HCT116 (cell line): ENCODE measurements around the gene CRISP1. TPM values are rescaled to one million over a fixed set of nuclear protein-coding genes. Genes with fewer than 3 reads are reported as not detected.

Source experiments
- ATAC-seq: fragments of 200-7000 bp; cut with Tn5 transposase; 2 replicates; pipeline ENCODE4 v1.9.1; 2020; ENCODE audit warnings: mild to moderate bottlenecking, moderate library complexity
- BruUV-seq: library from RNA; stranded (reverse); fragments of 400-500 nt; replicated peaks from 2 replicates; lab custom pipeline; 2021; lab: Mats Ljungman, UMichigan
- CTCF ChIA-PET: fragments of 300-600 bp; sonication (Branson Sonifier 250); formaldehyde crosslinking; loops from one replicate; lab custom pipeline; 2021; ENCODE audit warnings: antibody characterized with exemption; lab: Charles Lee
- POLR2A ChIA-PET: fragments of 300-600, 350-600 bp; sonication (Branson Sonifier 250); formaldehyde crosslinking; loops from one replicate; lab custom pipeline; 2021; ENCODE audit warnings: antibody characterized with exemption; lab: Charles Lee
- RAD21 ChIA-PET, 2 experiments: fragments of 300-600 bp; sonication (Branson Sonifier 250); formaldehyde crosslinking; loops; one replicate each; lab custom pipeline; 2023; ENCODE audit warnings: low total read pairs in 2 of 2; ENCODE audit not compliant: uncharacterized antibody in 2 of 2, unreplicated experiment in 2 of 2, low non-redundant PET in 1 of 2; lab: Charles Lee
- DNase-seq: peaks from one replicate; pipeline ENCODE4 v3.0.0-alpha.2; 2010; ENCODE audit warnings: low read depth, low spot score
- H2AFZ ChIP-seq: fragments of 200-600 bp; shearing (Covaris generic), sonication (generic); 2 replicates; pipeline ENCODE4 v1.6.1; 2017; ENCODE audit warnings: low read depth, mixed run types, mixed read lengths, antibody characterized with exemption, low read length; ENCODE audit not compliant: poor library complexity, severe bottlenecking
- H3K27ac ChIP-seq: 2 replicates; pipeline ENCODE4 v1.5.1; 2012; ENCODE audit warnings: low read depth, low read length
- H3K27me3 ChIP-seq: fragments of 200-600 bp; sonication (generic); 2 replicates; pipeline ENCODE4 v1.6.1; 2016; ENCODE audit warnings: mixed run types, low read length, mixed read lengths; ENCODE audit not compliant: insufficient read depth
- H3K36me3 ChIP-seq, 2 experiments: fragments of 200-500 bp in 1 of 2; fragments of 200-600 bp in 1 of 2; sonication (Bioruptor generic) in 1 of 2; sonication (generic) in 1 of 2; 2 replicates each; pipeline versions ENCODE4 v1.5.1 to v1.6.1; 2014 to 2016; ENCODE audit warnings: low read length in 2 of 2, inconsistent platforms in 1 of 2, mixed read lengths in 1 of 2, mixed run types in 1 of 2; ENCODE audit not compliant: insufficient read depth in 2 of 2, control insufficient read depth in 1 of 2
- H3K4me1 ChIP-seq, 2 experiments: fragments of 200-600 bp in 1 of 2; sonication (generic) in 1 of 2; 2 replicates each; pipeline versions ENCODE4 v1.5.1 to v1.6.1; 2012 to 2017; ENCODE audit warnings: low read length in 2 of 2, inconsistent platforms in 1 of 2, mild to moderate bottlenecking in 1 of 2, mixed read lengths in 1 of 2, mixed run types in 1 of 2, moderate library complexity in 1 of 2; ENCODE audit not compliant: insufficient read depth in 2 of 2, control insufficient read depth in 1 of 2
- H3K4me2 ChIP-seq: fragments of 200-600 bp; sonication (generic); 2 replicates; pipeline ENCODE4 v1.6.1; 2017; ENCODE audit warnings: mixed run types, low read length, mixed read lengths
- H3K4me3 ChIP-seq, 2 experiments: fragments of 200-600 bp in 1 of 2; sonication (generic) in 1 of 2; replicated peaks in 1 of 2; 2 replicates each; pipeline ENCODE4 v1.5.1; 2011 to 2016; ENCODE audit warnings: low read length in 2 of 2, control low read depth in 1 of 2, low read depth in 1 of 2, mild to moderate bottlenecking in 1 of 2, mixed read lengths in 1 of 2, mixed run types in 1 of 2
- H3K79me2 ChIP-seq: fragments of 200-600 bp; sonication (generic); 2 replicates; pipeline ENCODE4 v1.6.1; 2017; ENCODE audit warnings: mild to moderate bottlenecking, mixed run types, low read length, moderate library complexity, mixed read lengths; ENCODE audit not compliant: insufficient read depth
- H3K9ac ChIP-seq: fragments of 200-600 bp; sonication (generic); 2 replicates; pipeline ENCODE4 v1.6.1; 2016; ENCODE audit warnings: low read length, mixed read lengths
- H3K9me2 ChIP-seq: fragments of 200-600 bp; sonication (generic), shearing (Covaris generic); 2 replicates; pipeline ENCODE4 v1.6.1; 2017; ENCODE audit warnings: mixed run types, mild to moderate bottlenecking, moderate library complexity; ENCODE audit not compliant: insufficient read depth
- H3K9me3 ChIP-seq, 2 experiments: fragments of 200-500 bp in 1 of 2; fragments of 200-600 bp in 1 of 2; sonication (Bioruptor generic) in 1 of 2; sonication (generic) in 1 of 2; 2 replicates each; pipeline ENCODE4 v1.6.1; 2014 to 2017; ENCODE audit warnings: low read length in 2 of 2, mixed read lengths in 2 of 2, inconsistent platforms in 1 of 2, low read depth in 1 of 2, mild to moderate bottlenecking in 1 of 2, mixed run types in 1 of 2, moderate library complexity in 1 of 2; ENCODE audit not compliant: control insufficient read depth in 1 of 2, insufficient read depth in 1 of 2
- H4K20me1 ChIP-seq: fragments of 200-600 bp; sonication (generic), shearing (Covaris generic); 2 replicates; pipeline ENCODE4 v1.6.1; 2017; ENCODE audit warnings: mixed run types, mild to moderate bottlenecking, moderate library complexity; ENCODE audit not compliant: insufficient read depth
- CBX3 ChIP-seq: IDR thresholded peaks from 2 replicates; pipeline ENCODE4 v1.6.1; 2012; ENCODE audit warnings: low read depth
- EZH2 ChIP-seq: fragments of 200-600 bp; sonication (generic); IDR thresholded peaks from 2 replicates; pipeline ENCODE4 v1.6.1; 2017; ENCODE audit warnings: antibody characterized with exemption, mixed run types
- EZH2phosphoT487 ChIP-seq: fragments of 200-600 bp; IDR thresholded peaks from 2 replicates; pipeline ENCODE4 v1.6.1; 2018; ENCODE audit warnings: antibody characterized with exemption, borderline replicate concordance
- FOSL1 ChIP-seq: IDR thresholded peaks from 2 replicates; pipeline ENCODE4 v1.6.1; 2012; ENCODE audit warnings: low read depth
- JUND ChIP-seq: IDR thresholded peaks from 2 replicates; pipeline ENCODE4 v1.6.1; 2012
- POLR2A ChIP-seq: IDR thresholded peaks from 2 replicates; pipeline ENCODE4 v1.7.0; 2011; ENCODE audit warnings: borderline replicate concordance; ENCODE audit not compliant: insufficient read depth, insufficient read length; ENCODE audit errors: extremely low read depth
- SIN3A ChIP-seq: IDR thresholded peaks from 2 replicates; pipeline ENCODE4 v1.6.1; 2012; ENCODE audit warnings: low read depth
- SP1 ChIP-seq: IDR thresholded peaks from 2 replicates; pipeline ENCODE4 v1.6.1; 2012; ENCODE audit warnings: low read depth
- TCF7L2 ChIP-seq: IDR thresholded peaks from 2 replicates; pipeline ENCODE4 v1.7.0; 2011; ENCODE audit warnings: borderline replicate concordance, inconsistent platforms; ENCODE audit not compliant: insufficient read depth, insufficient read length; ENCODE audit errors: extremely low read depth
- YY1 ChIP-seq: IDR thresholded peaks from 2 replicates; pipeline ENCODE4 v1.6.1; 2011; ENCODE audit warnings: low read length, low read depth, moderate library complexity, mild to moderate bottlenecking; ENCODE audit not compliant: insufficient replicate concordance; ENCODE audit errors: extremely low read depth
- ZFX ChIP-seq: fragments of 450-650 bp; IDR thresholded peaks from 2 replicates; pipeline ENCODE4 v1.6.1; 2017
- intact Hi-C: fragments of 100-400 bp; cut with micrococcal nuclease; formaldehyde crosslinking; loops from 2 replicates; pipeline ENCODE4 v1.10.0; 2022
- total RNA-seq: library from RNA; stranded (reverse); gene quantifications from one replicate; pipeline ENCODE4 v1.2.1, GENCODE V29; 2021; ENCODE audit not compliant: unreplicated experiment
- TF ChIP-seq, protein P1 (sequence below): IDR thresholded peaks from 2 replicates; pipeline ENCODE4 v1.6.1; 2012; ENCODE audit warnings: low read depth
- TF ChIP-seq, protein P2 (sequence below): IDR thresholded peaks from 2 replicates; pipeline ENCODE4 v1.6.1; 2011; ENCODE audit warnings: mild to moderate bottlenecking, low read length, moderate library complexity; ENCODE audit not compliant: insufficient replicate concordance; ENCODE audit errors: extremely low read depth
- TF ChIP-seq, protein P3 (sequence below): IDR thresholded peaks from 2 replicates; pipeline ENCODE4 v1.6.1; 2012
- TF ChIP-seq, protein P4 (sequence below), 3 experiments: fragments of 200-600 bp in 1 of 3; sonication (generic) in 1 of 3; IDR thresholded peaks in 2 of 3; conservative IDR thresholded peaks in 1 of 3; 2 replicates each; pipeline ENCODE4 v1.5.1; 2012 to 2017; ENCODE audit warnings: low read depth in 2 of 3, low read length in 2 of 3, antibody characterized with exemption in 1 of 3, borderline replicate concordance in 1 of 3, control low read depth in 1 of 3, mild to moderate bottlenecking in 1 of 3, mixed read lengths in 1 of 3, mixed run types in 1 of 3, moderate library complexity in 1 of 3; ENCODE audit not compliant: insufficient read depth in 1 of 3

Gene CRISP1
- total RNA-seq, 1 experiment from 2014 or later, result not detected

DNA sequence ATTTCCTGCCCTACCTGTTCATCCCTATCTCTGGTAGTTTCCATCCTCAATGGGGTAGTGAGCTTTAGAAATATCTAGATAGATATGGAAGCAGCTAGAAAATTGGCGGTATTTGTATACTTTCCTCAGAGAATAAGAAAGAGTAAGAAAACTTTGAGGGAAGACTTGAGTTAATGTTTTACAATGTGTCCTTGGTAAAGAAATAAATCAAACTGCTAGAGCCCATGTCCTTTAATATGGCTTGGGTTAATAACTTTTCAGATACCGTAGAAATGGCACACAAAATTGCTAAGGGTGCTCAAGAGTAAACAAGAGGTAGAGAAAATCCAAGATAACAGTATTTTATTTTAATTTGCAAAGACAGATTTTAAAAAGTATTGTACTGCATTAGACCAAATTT, 51.2 kb downstream of the CRISP1 start:
- no peak overlapping the region for H2AFZ ChIP-seq
- H4K20me1 ChIP-seq, result no peaks in the 10 kb centered on the region
- H3K4me3 ChIP-seq, result no peak overlapping the region
- TF ChIP-seq SP1, result no peak
- TF ChIP-seq, protein P1, sequence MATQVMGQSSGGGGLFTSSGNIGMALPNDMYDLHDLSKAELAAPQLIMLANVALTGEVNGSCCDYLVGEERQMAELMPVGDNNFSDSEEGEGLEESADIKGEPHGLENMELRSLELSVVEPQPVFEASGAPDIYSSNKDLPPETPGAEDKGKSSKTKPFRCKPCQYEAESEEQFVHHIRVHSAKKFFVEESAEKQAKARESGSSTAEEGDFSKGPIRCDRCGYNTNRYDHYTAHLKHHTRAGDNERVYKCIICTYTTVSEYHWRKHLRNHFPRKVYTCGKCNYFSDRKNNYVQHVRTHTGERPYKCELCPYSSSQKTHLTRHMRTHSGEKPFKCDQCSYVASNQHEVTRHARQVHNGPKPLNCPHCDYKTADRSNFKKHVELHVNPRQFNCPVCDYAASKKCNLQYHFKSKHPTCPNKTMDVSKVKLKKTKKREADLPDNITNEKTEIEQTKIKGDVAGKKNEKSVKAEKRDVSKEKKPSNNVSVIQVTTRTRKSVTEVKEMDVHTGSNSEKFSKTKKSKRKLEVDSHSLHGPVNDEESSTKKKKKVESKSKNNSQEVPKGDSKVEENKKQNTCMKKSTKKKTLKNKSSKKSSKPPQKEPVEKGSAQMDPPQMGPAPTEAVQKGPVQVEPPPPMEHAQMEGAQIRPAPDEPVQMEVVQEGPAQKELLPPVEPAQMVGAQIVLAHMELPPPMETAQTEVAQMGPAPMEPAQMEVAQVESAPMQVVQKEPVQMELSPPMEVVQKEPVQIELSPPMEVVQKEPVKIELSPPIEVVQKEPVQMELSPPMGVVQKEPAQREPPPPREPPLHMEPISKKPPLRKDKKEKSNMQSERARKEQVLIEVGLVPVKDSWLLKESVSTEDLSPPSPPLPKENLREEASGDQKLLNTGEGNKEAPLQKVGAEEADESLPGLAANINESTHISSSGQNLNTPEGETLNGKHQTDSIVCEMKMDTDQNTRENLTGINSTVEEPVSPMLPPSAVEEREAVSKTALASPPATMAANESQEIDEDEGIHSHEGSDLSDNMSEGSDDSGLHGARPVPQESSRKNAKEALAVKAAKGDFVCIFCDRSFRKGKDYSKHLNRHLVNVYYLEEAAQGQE, result no peak
- TF ChIP-seq ZFX, result no peak
- TF ChIP-seq FOSL1, result no peak
- TF ChIP-seq, protein P2, sequence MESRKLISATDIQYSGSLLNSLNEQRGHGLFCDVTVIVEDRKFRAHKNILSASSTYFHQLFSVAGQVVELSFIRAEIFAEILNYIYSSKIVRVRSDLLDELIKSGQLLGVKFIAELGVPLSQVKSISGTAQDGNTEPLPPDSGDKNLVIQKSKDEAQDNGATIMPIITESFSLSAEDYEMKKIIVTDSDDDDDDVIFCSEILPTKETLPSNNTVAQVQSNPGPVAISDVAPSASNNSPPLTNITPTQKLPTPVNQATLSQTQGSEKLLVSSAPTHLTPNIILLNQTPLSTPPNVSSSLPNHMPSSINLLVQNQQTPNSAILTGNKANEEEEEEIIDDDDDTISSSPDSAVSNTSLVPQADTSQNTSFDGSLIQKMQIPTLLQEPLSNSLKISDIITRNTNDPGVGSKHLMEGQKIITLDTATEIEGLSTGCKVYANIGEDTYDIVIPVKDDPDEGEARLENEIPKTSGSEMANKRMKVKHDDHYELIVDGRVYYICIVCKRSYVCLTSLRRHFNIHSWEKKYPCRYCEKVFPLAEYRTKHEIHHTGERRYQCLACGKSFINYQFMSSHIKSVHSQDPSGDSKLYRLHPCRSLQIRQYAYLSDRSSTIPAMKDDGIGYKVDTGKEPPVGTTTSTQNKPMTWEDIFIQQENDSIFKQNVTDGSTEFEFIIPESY, result no peak
- TF ChIP-seq, protein P3, sequence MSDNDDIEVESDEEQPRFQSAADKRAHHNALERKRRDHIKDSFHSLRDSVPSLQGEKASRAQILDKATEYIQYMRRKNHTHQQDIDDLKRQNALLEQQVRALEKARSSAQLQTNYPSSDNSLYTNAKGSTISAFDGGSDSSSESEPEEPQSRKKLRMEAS, result no peak
- TF ChIP-seq EZH2, result no peak
- TF ChIP-seq TCF7L2, result no peak
- TF ChIP-seq CBX3, result no peak
- TF ChIP-seq POLR2A, result no peak
- no peak for TF ChIP-seq JUND
- TF ChIP-seq, protein P4, sequence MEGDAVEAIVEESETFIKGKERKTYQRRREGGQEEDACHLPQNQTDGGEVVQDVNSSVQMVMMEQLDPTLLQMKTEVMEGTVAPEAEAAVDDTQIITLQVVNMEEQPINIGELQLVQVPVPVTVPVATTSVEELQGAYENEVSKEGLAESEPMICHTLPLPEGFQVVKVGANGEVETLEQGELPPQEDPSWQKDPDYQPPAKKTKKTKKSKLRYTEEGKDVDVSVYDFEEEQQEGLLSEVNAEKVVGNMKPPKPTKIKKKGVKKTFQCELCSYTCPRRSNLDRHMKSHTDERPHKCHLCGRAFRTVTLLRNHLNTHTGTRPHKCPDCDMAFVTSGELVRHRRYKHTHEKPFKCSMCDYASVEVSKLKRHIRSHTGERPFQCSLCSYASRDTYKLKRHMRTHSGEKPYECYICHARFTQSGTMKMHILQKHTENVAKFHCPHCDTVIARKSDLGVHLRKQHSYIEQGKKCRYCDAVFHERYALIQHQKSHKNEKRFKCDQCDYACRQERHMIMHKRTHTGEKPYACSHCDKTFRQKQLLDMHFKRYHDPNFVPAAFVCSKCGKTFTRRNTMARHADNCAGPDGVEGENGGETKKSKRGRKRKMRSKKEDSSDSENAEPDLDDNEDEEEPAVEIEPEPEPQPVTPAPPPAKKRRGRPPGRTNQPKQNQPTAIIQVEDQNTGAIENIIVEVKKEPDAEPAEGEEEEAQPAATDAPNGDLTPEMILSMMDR (IDR thresholded peaks at IDR 0.05 in 2 of 3, conservative IDR thresholded peaks at IDR 0.05 in 1 of 3; ENCODE audit: borderline replicate concordance in 1 of 3, insufficient read depth in 1 of 3, low read depth in 2 of 3, low read length in 2 of 3), result no peak
- TF ChIP-seq SIN3A, result no peak
- TF ChIP-seq EZH2phosphoT487, result no peak
- TF ChIP-seq YY1, result no peak
- H3K27me3 ChIP-seq, result no peaks in the 10 kb centered on the region
- ChIA-PET POLR2A (no interaction called here), CTCF (no interaction called here), RAD21 (no interaction called here)
- intact Hi-C loops, result no loop called here
- H3K4me1 ChIP-seq, result no peaks in the 10 kb centered on the region
- BruUV-seq, result no TSS peak
- no peaks in the 10 kb centered on the region for H3K9me2 ChIP-seq
- H3K9ac ChIP-seq, result no peak overlapping the region
- H3K27ac ChIP-seq, result no peak overlapping the region
- H3K36me3 ChIP-seq, result no peaks in the 10 kb centered on the region
- no peaks in the 10 kb centered on the region for H3K79me2 ChIP-seq
- no peak overlapping the region for H3K4me2 ChIP-seq
- no peaks in the 10 kb centered on the region for H3K9me3 ChIP-seq
- no peak for ATAC-seq
- no peak for DNase-seq
